NCI-H69 (cell line): Measurements from ENCODE around the gene RFX4.

Source experiments
- DNase-seq: peaks from one replicate; lab custom pipeline; 2025; lab: John Stamatoyannopoulos, UW

Gene RFX4

GRCh38 chr12:106590601-106591000, 7.8 kb downstream of the RFX4 start:
- DNase-seq, result no peak

- DNase-seq, result no peak
Measured at GRCh38 chr12:106594447-106594846, 11.6 kb downstream of the RFX4 start.

GRCh38 chr12:106595268-106595667, 12.5 kb downstream of the RFX4 start:
- no peak for DNase-seq

- DNase-seq, result no peak
Measured at GRCh38 chr12:106598003-106598402, 15.2 kb downstream of the RFX4 start.

- DNase-seq, result no peak
Measured at GRCh38 chr12:106599302-106599701, 16.5 kb downstream of the RFX4 start.

- no peak for DNase-seq
Measured at GRCh38 chr12:106600503-106600902, 17.7 kb downstream of the RFX4 start.

- DNase-seq, result peak; percentile 87
Measured at GRCh38 chr12:106601031-106601430, 18.2 kb downstream of the RFX4 start.

- peak; percentile 46 for DNase-seq
Measured at GRCh38 chr12:106601496-106601895, 18.7 kb downstream of the RFX4 start.

GRCh38 chr12:106602076-106602475, 19.3 kb downstream of the RFX4 start:
- DNase-seq, result no peak

- no peak for DNase-seq
Measured at GRCh38 chr12:106605254-106605653, 22.4 kb downstream of the RFX4 start.

GRCh38 chr12:106620588-106620987, 37.8 kb downstream of the RFX4 start:
- peak; percentile 5 for DNase-seq

- no peak for DNase-seq
Measured at GRCh38 chr12:106625976-106626375, 43.2 kb downstream of the RFX4 start.

GRCh38 chr12:106629797-106630659, 47.2 kb downstream of the RFX4 start:
- peak; percentile 41 for DNase-seq

GRCh38 chr12:106631150-106631549, 48.3 kb downstream of the RFX4 start:
- DNase-seq, result peak; percentile 25

- DNase-seq, result no peak
Measured at GRCh38 chr12:106631797-106632196, 49.0 kb downstream of the RFX4 start.

- DNase-seq, result peak; percentile 14
Measured at GRCh38 chr12:106632797-106633450, 50.1 kb downstream of the RFX4 start.

- DNase-seq, result no peak
Measured at GRCh38 chr12:106633451-106633823, 50.6 kb downstream of the RFX4 start.

- DNase-seq, result no peak
Measured at GRCh38 chr12:106634206-106634605, 51.4 kb downstream of the RFX4 start.

- peak; percentile 39 for DNase-seq
Measured at GRCh38 chr12:106643000-106643399, 60.2 kb downstream of the RFX4 start.

- no peak for DNase-seq
Measured at GRCh38 chr12:106644335-106645073, 61.7 kb downstream of the RFX4 start.

GRCh38 chr12:106645074-106645421, 62.2 kb downstream of the RFX4 start:
- peak; percentile 98 for DNase-seq

GRCh38 chr12:106645465-106646330, 62.9 kb downstream of the RFX4 start:
- peak; percentile 60 for DNase-seq
